Measurements from ENCODE around the gene POC1A.

DNA sequence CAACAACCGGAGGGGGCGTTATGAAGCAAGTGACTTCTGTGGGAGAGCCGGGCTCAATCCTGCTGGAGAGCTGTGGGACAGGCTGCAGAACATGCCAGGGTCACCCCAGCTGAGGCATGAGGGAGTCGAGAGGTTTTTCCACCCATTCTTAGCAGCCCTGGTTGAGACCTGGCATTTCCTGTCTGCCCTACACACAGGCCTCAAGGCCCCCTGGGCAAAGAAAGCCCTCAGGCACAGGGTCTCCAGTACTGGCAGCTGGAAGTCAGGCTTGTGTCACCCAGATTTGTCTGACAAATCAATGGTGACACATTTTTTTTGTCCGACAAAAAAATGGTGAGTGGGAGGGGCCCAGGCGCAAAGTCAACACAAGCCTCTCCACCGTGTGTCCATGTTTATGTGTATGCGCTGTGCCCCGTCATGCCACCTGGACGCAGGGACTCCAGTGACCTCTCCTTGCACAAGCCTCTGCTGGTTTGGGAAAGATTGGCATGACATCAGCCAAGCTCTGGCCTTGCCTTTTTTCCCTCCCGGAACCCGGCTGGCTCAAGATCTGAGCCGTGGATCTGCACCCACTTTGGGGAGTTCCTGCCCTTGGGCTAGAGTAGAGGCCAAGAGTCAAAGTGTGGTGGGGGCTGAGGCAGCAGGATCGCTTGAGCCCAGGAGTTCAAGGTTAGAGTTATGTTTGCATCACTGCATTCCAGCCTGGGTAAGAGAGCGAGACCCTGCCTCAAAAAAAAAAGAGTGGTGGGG, 22.9 kb upstream of the POC1A start:
- TF ChIP-seq, protein P1, sequence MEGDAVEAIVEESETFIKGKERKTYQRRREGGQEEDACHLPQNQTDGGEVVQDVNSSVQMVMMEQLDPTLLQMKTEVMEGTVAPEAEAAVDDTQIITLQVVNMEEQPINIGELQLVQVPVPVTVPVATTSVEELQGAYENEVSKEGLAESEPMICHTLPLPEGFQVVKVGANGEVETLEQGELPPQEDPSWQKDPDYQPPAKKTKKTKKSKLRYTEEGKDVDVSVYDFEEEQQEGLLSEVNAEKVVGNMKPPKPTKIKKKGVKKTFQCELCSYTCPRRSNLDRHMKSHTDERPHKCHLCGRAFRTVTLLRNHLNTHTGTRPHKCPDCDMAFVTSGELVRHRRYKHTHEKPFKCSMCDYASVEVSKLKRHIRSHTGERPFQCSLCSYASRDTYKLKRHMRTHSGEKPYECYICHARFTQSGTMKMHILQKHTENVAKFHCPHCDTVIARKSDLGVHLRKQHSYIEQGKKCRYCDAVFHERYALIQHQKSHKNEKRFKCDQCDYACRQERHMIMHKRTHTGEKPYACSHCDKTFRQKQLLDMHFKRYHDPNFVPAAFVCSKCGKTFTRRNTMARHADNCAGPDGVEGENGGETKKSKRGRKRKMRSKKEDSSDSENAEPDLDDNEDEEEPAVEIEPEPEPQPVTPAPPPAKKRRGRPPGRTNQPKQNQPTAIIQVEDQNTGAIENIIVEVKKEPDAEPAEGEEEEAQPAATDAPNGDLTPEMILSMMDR (IDR thresholded peaks at IDR 0.05): no peak
- no peak for TF ChIP-seq EZH2 (IDR thresholded peaks at IDR 0.05; ENCODE audit: borderline replicate concordance, insufficient read depth, low read depth, low read length, poor library complexity, severe bottlenecking)
